ENCODE data around the gene RERE.

The RERE gene

DNA sequence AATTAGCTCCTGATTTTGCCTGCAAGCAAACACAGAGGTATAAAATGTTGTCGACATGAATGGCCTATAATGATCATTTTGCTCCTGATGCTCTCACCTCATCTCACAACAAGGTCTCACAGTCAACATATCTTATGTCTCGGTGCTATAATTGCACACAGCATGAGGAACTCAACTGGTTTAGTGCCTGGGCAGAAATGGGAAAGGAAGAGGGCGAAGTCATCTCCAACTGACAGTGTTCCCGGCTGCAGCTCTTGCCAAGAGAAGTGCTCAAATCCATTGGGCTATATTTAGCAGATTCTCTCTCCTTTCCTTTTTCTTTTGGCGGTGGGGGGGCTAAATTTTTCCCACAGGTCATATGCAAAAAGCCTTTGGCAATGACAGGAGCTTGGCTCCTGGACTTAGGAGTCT, 446.5 kb downstream of the RERE start:
- DNase-seq = no peak

- no peak for DNase-seq
Measured at GRCh38 chr1:8370046-8370881, 447.2 kb downstream of the RERE start.

DNA sequence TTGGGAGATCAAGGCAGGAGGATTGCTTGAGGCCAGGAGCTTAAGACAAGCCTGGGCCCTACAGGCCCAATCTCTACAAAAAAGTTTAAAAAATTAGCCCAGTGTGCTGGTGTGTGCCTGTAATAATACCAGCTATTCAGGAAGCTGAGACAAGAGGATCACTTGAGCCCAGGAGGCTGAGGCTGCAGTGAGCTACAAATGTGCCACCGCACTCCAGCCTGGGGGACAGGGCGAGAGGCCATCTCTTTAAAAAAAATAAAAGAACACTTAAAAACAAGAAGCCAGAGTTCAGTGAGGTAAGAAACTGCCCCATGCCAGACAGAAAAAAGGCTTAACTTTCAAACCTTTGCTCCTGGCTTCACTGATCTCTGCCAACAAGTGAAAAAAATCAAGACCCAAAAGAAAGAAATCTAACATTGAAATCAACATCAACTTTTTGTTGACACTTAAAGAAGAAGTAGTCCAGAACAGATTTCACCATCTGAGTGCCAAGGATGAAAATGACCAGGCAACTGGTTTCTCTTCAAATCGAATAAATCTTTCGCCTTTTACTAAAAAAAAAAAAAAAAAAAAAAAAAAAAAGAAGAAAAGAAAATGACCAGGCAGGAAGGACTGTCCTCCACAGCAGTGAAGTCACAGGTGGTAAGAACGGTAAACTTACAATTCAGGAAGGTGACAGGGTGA, 448.3 kb downstream of the RERE start:
- DNase-seq = no peak

DNA sequence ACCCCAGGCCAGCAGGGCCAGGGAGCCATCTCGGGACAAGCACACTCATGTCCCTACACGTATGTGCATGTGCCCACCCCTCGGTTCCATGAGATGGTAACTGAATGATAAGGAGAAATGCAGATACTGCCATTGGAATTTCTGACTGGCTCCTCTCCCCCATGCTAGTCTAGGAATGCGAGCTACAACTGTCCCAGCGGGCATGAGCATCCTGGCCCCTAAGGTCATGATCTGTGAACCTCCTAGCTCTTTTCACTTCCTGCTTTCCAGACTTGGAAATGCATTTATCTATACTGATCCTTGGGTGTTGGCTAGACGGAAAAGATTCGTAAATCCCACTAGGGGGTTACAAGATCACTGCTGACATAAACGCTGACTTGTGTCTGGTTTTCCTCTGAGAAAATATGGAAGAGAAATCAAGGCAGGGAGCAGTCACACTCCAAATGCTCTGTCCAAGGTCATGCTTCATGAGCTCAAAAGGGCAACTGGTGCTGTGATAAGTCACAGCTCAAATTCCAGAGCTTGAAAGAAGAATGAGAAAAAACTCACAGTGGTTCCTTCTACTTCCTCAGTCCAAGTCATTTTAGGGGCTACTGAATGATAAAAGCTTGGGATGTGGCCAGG, 449.8 kb downstream of the RERE start:
- DNase-seq = no peak

GRCh38 chr1:8365661-8366362, 451.6 kb downstream of the RERE start:
- no peak for DNase-seq

DNA sequence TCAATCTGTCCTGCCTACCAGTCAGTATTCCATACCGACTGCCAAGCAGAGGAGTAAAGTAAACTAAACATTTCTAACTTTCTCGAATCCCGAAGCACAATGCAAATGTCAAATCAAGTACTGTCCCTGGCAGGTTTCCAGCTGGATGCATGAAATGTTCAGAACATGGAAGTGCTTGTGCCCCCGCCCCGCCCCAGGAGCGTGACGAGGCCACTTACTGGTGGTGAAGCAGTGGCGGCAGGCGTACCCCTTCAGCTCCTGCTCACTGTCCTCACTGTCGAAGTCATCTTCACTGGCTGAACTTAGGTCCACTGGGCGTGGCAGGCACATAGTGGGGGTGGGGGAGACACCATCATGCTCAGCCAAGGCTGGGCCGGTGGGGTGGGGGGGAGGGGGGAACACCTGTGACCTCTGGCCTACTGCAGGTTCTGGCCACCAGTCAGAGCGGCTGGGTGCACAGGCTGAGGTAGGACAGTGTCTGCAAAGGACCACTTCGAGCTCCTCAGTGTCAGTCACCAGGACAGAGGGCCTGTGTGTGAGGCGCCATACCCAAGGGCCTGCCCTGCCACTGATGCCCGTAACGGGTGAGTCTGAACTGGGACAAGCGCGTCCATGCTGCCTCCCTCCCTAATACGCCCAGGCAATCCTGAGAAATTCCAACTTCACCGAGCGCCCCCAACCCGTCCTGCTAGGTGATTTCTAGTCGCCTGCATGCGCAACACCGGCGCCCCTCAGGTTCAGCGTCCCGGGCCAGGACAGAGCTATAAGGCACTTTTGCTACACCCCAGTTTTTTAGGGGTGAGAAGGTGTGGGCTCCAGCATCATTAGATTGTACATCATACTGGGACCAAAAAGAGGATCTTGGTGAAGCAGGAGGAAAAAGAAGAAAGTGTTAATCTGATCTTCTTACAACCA, 452.7 kb downstream of the RERE start:
- DNase-seq = no peak

GRCh38 chr1:8363767-8364301, 453.6 kb downstream of the RERE start:
- no peak for DNase-seq

DNA sequence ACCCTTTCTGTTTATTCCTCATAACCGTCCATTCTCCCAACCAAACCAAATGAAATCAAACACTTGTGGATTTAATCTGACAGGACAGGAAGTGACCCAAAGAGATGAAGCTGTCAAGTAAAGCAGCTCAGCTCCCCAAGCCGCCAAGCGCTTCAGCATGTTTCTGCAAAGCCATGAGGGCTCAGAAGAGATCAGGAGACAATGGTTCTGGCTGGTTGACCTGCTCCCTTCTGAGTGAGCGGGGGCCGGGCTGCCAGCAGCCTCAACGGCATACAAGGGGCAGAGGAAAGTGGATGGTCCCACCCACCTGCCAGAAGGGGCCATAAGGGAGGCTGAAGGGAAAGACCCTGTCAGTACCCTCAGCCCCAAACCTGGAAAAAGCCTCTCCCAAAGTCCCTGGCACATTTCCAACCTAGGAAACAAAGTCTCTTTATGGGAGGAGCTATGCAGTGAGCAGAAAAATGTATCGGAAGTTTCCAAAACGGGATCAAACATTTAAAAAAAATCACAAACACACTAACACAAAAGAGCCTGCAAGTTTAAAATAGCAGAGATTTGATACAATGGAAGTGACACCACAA, 454.2 kb downstream of the RERE start:
- no peak for DNase-seq

DNA sequence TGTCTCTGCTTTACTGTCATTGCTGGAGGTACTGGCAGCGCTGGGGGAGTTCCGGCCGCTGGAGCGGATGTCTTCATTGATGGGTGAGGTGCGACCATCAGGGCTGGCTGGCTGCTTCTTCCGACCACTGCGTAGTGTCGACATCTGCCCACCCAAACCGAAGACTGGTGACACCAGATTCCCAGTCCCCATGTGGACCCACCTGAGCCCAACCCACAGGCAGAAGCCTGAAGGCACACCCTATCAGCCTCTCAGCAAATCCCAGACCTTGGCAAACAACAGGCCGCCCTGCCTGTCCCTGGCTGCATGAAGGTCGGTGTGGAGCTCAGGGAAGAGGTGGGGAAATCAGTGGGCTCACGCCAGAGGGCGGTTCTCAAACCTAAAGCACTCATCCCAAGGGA, 454.7 kb downstream of the RERE start:
- DNase-seq = no peak

GRCh38 chr1:8361198-8361849, 456.1 kb downstream of the RERE start:
- DNase-seq = no peak

- DNase-seq = no peak
Measured at GRCh38 chr1:8360493-8361197, 456.8 kb downstream of the RERE start.

DNA sequence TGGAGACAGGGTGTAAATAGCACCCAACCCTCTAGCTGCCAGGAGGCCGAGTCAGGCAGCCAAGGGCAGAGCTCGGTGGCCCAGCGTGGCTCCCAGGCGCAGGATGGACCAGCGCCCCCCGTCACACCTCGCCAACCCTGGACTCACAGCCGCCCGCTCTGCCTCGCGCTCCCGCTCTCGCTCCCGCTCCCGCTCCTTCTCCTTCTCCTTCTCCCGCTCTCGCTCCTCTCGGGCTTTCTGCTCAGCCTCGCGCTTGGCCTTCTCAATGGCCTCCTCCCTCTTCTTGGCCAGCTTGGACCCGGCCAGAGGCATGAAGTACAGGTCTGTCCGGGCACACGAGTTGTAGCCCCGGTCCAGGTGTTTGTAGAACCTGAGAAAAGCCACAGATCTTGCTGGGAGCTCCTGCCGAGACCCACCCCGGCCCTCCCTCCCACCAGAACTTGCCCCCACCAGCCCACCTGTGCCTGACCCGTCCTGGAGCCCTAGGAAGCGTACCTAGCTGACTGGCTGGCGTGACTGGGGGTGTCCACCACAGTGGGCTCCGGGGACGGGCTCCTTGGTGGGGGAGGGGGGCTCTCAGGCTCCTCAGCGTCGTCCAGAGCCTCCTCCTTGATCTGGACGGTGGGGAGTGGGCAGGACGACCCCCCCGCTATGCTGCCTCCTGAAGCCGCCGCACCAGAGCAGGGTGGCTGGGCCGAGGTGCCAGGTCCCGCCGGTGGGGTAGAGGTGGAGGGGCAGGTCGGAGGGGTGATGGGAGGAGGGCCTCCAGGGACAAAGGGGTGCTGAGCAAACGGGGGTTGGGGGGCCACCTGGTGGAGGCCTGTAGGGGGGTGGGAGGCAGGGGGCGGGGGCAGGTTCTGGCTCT, 457.6 kb downstream of the RERE start:
- no peak for DNase-seq

- DNase-seq = no peak
Measured at GRCh38 chr1:8358897-8359616, 458.4 kb downstream of the RERE start.

DNA sequence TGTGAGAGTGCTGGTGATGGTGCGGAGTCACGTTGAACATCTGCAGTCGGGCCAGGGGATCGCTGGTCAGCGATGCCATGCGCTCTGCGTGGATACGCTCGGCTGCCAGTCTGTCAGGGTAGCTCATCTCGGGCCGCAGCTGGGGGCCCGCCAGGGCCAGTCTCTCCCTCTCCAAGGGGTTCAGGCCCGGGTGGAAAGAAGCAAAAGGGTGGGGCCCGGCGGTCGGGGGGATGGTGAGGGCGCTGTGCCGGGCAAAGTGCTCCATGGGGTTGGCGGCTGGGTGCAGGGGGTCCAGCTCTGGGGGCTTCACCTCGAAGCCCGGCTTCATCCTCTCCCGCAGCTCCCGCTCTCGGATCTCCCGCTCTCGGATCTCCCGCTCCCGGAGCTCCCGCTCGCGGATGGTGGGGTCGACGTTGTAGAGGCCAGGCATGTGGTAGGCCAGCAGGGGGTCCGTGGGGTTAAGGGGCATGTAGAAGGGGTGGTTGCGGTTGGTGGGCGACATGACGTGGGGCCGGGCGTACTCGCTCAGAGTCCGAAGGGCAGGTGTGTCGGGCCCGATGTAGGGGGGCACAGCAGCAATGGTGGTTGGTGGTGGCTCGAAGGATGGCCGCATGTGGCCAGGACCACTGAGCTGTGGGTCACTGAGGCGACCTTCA, 459.1 kb downstream of the RERE start:
- no peak for DNase-seq

- no peak for DNase-seq
Measured at GRCh38 chr1:8357329-8358101, 459.9 kb downstream of the RERE start.

DNA sequence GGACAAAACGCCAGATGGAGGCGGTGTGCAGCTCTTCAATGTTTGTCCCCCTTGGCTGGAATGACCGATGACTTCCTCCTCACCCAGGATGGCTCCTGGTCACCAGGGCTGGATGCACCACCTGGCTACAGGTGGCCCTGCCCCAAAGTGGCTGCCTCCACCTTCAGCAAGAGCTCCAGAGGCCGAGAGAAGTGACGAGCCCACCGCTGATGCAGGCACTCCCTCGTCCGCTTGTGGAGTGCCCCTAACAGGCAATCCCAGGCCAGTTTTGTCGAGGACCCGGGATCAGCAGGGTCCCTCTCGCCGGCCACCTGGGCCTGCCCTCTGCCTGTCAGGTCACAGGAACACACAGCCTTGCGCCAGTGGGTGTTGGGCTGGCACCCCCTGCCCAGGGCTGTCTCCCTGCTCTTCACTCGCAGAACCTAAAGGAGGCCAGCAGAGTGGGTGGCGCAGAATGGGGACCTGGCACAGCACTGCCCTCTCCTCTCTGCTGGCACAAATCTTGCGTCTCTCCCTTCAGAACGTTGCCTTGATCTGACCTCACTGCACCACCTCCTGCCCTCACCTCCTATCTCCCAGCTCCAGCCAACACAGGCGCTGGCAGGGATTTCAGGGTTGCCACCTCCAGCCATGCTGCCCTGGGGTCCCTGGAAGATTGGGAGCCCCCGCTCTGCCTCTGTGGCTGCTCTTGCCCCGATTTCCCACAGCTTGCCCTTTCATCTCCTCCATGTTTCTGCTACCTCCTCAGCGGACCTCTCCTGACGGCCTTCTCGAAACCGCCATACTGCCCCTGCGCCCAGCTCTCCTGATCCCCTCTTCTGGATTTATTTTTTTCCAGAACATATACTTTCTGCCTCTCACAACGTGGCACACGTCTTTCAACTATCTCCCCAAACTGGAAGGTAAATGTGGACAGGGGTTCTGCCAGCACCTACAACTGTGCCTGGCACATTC, 460.9 kb downstream of the RERE start:
- DNase-seq = no peak
